ENCODE results near the gene A4GNT.

GRCh38 chr3:138139691-138140090, 7.5 kb upstream of the A4GNT start:
- TF ChIP-seq GATA2 (IDR thresholded peaks at IDR 0.05; ENCODE audit: low read depth, low read length) (no peak), GATA3 (IDR thresholded peaks at IDR 0.05; ENCODE audit: low read depth, low read length) (no peak)
